Measurements from ENCODE around the gene SFT2D1.

DNA sequence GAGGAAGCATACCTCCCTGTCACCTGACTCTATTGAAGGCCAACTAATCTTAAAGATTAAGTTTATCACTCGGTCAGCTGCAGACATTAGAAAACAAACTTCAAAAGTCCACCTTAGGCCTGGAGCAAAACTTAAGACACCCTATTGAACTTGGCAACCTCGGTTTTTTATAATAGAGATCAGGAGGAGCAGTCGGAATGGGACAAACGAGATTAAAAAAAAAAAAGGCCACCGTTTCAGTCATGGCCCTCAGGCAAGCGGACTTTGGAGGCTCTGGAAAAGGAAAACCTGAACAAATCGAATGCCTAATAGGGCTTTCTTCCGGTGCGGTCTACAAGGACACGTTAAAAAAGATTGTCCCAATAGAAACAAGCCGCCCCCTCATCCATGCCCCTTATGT, 26.9 kb downstream of the SFT2D1 start:
- TF ChIP-seq CTCF (IDR thresholded peaks at IDR 0.05) = no peak
- TF ChIP-seq POLR2A (IDR thresholded peaks at IDR 0.05) = no peak
